Fibroblast of mammary gland (primary cell): ENCODE data around the gene MARCKSL1.
"Not testable (repeated sequence)": the region's sequence is repeated elsewhere in the genome, so short reads cannot be mapped to it uniquely, and the experiment has no call there.

Source experiments
- DNase-seq: peaks from one replicate; pipeline ENCODE4 v3.0.0-alpha.2; 2010; ENCODE audit warnings: low read depth
- H3K4me3 ChIP-seq: 2 replicates; pipeline ENCODE4 v1.5.1; 2011; ENCODE audit warnings: low read depth, mild to moderate bottlenecking, low read length, moderate library complexity; ENCODE audit not compliant: control insufficient read depth
- CTCF ChIP-seq: conservative IDR thresholded peaks from 2 replicates; pipeline ENCODE4 v1.5.1; 2011; ENCODE audit warnings: low read depth, low read length, inconsistent platforms; ENCODE audit not compliant: control insufficient read depth, insufficient read depth

The MARCKSL1 gene

GRCh38 chr1:32286763-32287162 is 49.3 kb downstream of the MARCKSL1 start:
- no peak for DNase-seq

GRCh38 chr1:32285658-32286057 is 50.4 kb downstream of the MARCKSL1 start:
- no peak overlapping the region for H3K4me3 ChIP-seq
- no peak for DNase-seq
- no peak for TF ChIP-seq CTCF

More at GRCh38 chr1:32286763-32287162, 49.3 kb downstream of the MARCKSL1 start:
- no peak overlapping the region for H3K4me3 ChIP-seq
- no peak for TF ChIP-seq CTCF

- DNase-seq, H3K4me3 ChIP-seq: not testable (repeated sequence)
Observed at GRCh38 chr1:32284777-32285176, 51.3 kb downstream of the MARCKSL1 start.
